ENCODE measurements around the gene TLE3.

The TLE3 gene

GRCh38 chr15:70090436-70091296, 7.1 kb downstream of the TLE3 start:
- TF ChIP-seq POLR2A (IDR thresholded peaks at IDR 0.05; ENCODE audit: low read length): no peak
- no peak for TF ChIP-seq GATA1 (IDR thresholded peaks at IDR 0.05; ENCODE audit: low read depth, low read length)
- no peak for DNase-seq

GRCh38 chr15:70089692-70089971, 8.1 kb downstream of the TLE3 start:
- TF ChIP-seq GATA1 (IDR thresholded peaks at IDR 0.05; ENCODE audit: low read depth, low read length) (no peak), POLR2A (IDR thresholded peaks at IDR 0.05; ENCODE audit: low read length) (no peak)
- no peak for DNase-seq

- DNase-seq: no peak
- TF ChIP-seq POLR2A (IDR thresholded peaks at IDR 0.05; ENCODE audit: low read length): no peak
- no peak for TF ChIP-seq GATA1 (IDR thresholded peaks at IDR 0.05; ENCODE audit: low read depth, low read length)
Measured at GRCh38 chr15:70088887-70089691, 8.6 kb downstream of the TLE3 start.

- TF ChIP-seq POLR2A (IDR thresholded peaks at IDR 0.05; ENCODE audit: low read length): no peak
- no peak for DNase-seq
Measured at GRCh38 chr15:70088455-70088854, 9.3 kb downstream of the TLE3 start.

- TF ChIP-seq GATA1 (IDR thresholded peaks at IDR 0.05; ENCODE audit: low read depth, low read length) (no peak), POLR2A (IDR thresholded peaks at IDR 0.05; ENCODE audit: low read length) (no peak)
- DNase-seq: peak; percentile 17 to 29
Measured at GRCh38 chr15:70087708-70088352, 9.9 kb downstream of the TLE3 start.

- TF ChIP-seq POLR2A (IDR thresholded peaks at IDR 0.05; ENCODE audit: low read length) (no peak), GATA1 (IDR thresholded peaks at IDR 0.05; ENCODE audit: low read depth, low read length) (no peak)
- peak; percentile 55 to 63 for DNase-seq
Measured at GRCh38 chr15:70086636-70087035, 11.1 kb downstream of the TLE3 start.

- TF ChIP-seq GATA1 (IDR thresholded peaks at IDR 0.05; ENCODE audit: low read depth, low read length) (no peak), POLR2A (IDR thresholded peaks at IDR 0.05; ENCODE audit: low read length) (no peak)
- no peak for DNase-seq
Measured at GRCh38 chr15:70084461-70084860, 13.3 kb downstream of the TLE3 start.

- no peak for DNase-seq
- TF ChIP-seq POLR2A (IDR thresholded peaks at IDR 0.05; ENCODE audit: low read length) (no peak), GATA1 (IDR thresholded peaks at IDR 0.05; ENCODE audit: low read depth, low read length) (no peak)
Measured at GRCh38 chr15:70083946-70084345, 13.8 kb downstream of the TLE3 start.

GRCh38 chr15:70083418-70083817, 14.3 kb downstream of the TLE3 start:
- no peak for TF ChIP-seq POLR2A (IDR thresholded peaks at IDR 0.05; ENCODE audit: low read length)
- no peak for TF ChIP-seq GATA1 (IDR thresholded peaks at IDR 0.05; ENCODE audit: low read depth, low read length)
- DNase-seq: no peak

GRCh38 chr15:70082281-70082900, 15.3 kb downstream of the TLE3 start:
- DNase-seq: no peak
- TF ChIP-seq GATA1 (IDR thresholded peaks at IDR 0.05; ENCODE audit: low read depth, low read length) (no peak), POLR2A (IDR thresholded peaks at IDR 0.05; ENCODE audit: low read length) (no peak)

- TF ChIP-seq GATA1 (IDR thresholded peaks at IDR 0.05; ENCODE audit: low read depth, low read length) (no peak), POLR2A (IDR thresholded peaks at IDR 0.05; ENCODE audit: low read length) (no peak)
- DNase-seq: no peak
Measured at GRCh38 chr15:70081612-70082011, 16.1 kb downstream of the TLE3 start.

GRCh38 chr15:70080347-70080746, 17.4 kb downstream of the TLE3 start:
- no peak for DNase-seq
- TF ChIP-seq POLR2A (IDR thresholded peaks at IDR 0.05; ENCODE audit: low read length): no peak

GRCh38 chr15:70079888-70080287, 17.8 kb downstream of the TLE3 start:
- no peak for TF ChIP-seq POLR2A (IDR thresholded peaks at IDR 0.05; ENCODE audit: low read length)
- no peak for TF ChIP-seq GATA1 (IDR thresholded peaks at IDR 0.05; ENCODE audit: low read depth, low read length)
- no peak for DNase-seq
